Fibroblast of lung (primary cell): ENCODE results near the gene SURF1.

Experiments
- CTCF ChIP-seq, 2 donors: IDR thresholded peaks in 1 of 2; conservative IDR thresholded peaks in 1 of 2; 1 replicate in 1 of 2; 2 replicates in 1 of 2; pipeline ENCODE4 v1.5.1; 2011 to 2012; ENCODE audit warnings: low read length in 2 of 2, control low read depth in 1 of 2, inconsistent platforms in 1 of 2, low read depth in 1 of 2, mild to moderate bottlenecking in 1 of 2
- EZH2 ChIP-seq: IDR thresholded peaks from 2 replicates; pipeline ENCODE4 v1.5.1; 2012; ENCODE audit warnings: low read length, control low read depth, mild to moderate bottlenecking; ENCODE audit errors: missing control alignments

- TF ChIP-seq CTCF (conservative IDR thresholded peaks at IDR 0.05 in 1 of 2, IDR thresholded peaks at IDR 0.05 in 1 of 2; ENCODE audit: low read depth in 1 of 2, low read length in 2 of 2) (no peak), EZH2 (no peak)
Measured at GRCh38 chr9:133304477-133305377, 51.6 kb downstream of the SURF1 start.
